Activated gamma-delta T cell treated with anti-CD3 and anti-CD28 coated beads, Interleukin-2, amount 50 U/mL, for 16 hours (primary cell): ENCODE data around the gene FCER2.

Experiments used
- DNase-seq: peaks from one replicate; pipeline ENCODE4 v3.0.0-alpha.2; 2020; ENCODE audit warnings: low read depth

The FCER2 gene

DNA sequence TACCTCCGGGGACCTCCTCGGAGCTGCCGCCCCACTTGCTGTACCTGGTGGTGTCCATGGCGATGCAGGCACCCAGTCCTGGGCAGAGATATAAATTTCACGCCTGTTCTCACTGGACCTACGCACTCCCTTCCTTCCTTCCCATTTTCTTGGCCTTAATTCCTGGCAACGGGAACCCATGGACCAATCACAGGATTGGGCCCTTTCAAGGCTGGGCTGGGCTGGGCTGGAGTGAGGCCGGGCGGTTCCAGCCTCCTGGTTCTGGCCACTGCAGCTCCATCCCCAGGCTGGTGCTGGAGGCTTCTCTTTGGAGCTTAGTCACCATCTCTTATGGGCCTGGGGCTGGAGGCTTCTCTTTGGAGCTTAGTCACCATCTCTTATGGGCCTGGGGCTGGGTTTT lies 30.1 kb upstream of the FCER2 start, which contains the start of gene CLEC4G:
TSS of gene CLEC4G (minus strand) at position 66 of the 400 bp plus-strand sequence. CDS start at position 58, 8 bp downstream.
- DNase-seq = no peak

- no peak for DNase-seq
Measured at GRCh38 chr19:7731615-7732014, 29.7 kb upstream of the FCER2 start.

- no peak for DNase-seq
Measured at GRCh38 chr19:7731218-7731595, 29.3 kb upstream of the FCER2 start.

DNA sequence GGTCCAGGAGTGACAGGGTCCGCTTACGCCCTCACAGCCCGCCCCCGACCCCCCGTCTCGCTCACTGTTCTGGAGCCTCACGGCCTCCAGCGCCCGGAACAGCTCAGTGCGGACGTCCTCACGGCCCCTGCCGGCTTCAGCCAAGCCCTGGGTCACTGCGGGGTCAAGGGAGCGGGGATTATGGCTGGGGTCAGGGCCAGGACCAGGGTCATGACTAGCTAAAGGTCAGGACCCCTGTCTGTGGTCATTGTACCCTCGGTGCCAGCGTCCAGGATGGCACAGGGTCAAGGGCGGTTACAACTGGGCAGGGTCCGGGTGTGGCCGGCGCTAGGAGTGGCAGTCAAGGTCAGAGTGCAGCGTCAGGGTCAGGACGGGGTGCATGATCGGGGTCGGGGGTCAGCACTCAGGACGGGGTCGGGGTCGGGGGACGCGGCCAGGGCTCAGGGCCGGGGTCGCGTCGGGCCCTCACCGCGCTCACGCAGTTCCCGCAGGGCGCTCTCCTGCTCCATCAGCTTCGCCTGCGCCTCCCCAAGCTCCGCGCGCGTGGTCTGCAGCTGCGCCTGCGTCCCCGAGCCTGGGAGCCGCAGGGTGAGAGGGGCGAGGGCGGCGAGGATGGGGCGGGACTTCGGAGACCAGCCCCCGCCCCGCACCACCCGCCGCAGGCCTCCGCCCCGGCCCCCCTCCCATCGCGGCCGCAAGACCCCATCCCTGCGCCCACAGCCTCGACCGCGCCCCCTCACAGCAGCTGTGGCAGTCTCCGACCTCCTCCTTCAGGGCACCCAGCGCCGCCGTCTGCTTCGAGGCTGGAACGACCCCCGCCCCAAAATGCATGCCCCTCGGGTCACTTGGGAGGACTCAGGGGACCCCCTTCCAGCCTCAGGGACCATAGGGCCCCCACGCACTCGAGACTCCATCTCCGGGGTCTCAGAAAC lies 28.6 kb upstream of the FCER2 start:
- no peak for DNase-seq

- DNase-seq = no peak
Measured at GRCh38 chr19:7729831-7730285, 27.9 kb upstream of the FCER2 start.

- DNase-seq = no peak
Measured at GRCh38 chr19:7729211-7729610, 27.3 kb upstream of the FCER2 start.

DNA sequence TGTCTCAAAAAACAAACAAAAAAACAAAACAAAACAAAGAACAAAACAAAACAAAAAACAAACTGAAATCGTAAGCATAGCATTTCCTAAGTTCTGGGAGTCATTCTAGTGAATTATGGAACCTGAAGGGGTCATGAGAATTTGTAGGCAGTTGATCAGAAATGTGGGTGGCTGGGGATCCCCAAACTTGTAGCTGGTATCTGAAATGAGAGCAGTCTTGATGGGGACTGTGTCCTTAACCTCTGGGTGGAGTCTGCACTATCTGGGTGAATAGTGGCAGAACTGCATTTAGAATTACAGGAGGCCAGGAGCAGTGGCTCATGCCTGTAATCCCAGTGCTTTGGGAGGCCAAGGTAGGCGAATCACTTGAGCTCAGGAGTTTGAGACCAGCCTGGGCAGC lies 23.9 kb upstream of the FCER2 start:
- DNase-seq = no peak

- no peak for DNase-seq
Measured at GRCh38 chr19:7722231-7722651, 20.3 kb upstream of the FCER2 start.

DNA sequence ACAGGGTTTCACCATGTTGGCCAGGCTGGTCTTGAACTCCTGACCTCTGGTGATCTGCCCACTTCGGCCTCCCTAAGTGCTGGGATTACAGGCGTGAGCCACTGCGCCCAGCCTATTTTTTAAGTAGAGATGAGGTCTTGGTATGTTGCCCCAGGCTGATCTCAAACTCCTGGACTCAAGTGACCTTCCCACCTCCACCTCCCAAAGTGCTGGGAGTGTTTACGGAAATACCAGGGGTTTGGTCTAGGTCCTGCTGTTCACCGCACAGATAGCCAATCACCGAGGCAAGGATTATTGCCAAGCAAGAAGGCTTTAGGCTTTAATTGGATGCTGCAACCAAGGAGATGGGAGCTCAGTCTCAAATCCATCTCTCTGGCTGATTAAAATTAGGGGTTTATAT lies 18.4 kb upstream of the FCER2 start:
- DNase-seq = no peak

DNA sequence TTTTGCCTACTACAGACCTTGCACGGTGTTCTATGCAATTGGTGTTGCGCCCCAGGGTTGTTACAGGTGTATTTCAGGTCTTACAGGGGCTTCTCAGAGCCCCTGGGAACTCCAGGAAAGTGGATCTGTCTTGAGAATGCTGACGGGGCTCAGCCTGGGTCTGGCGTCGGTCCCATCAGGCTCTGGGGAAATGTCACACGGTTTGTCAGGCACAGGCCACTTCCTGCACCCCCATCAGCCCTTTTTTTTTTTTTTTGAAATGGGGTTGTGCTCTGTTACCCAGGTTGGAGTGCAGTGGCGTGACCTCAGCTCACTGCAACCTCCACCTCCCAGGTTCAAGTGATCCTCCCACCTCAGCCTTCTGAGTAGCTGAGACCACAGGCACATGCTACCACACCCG lies 16.7 kb upstream of the FCER2 start:
- DNase-seq = no peak

GRCh38 chr19:7716762-7717161 lies 14.8 kb upstream of the FCER2 start:
- DNase-seq = no peak

GRCh38 chr19:7715671-7716070 lies 13.7 kb upstream of the FCER2 start:
- no peak for DNase-seq

- no peak for DNase-seq
Measured at GRCh38 chr19:7710616-7711015, 8.7 kb upstream of the FCER2 start.

DNA sequence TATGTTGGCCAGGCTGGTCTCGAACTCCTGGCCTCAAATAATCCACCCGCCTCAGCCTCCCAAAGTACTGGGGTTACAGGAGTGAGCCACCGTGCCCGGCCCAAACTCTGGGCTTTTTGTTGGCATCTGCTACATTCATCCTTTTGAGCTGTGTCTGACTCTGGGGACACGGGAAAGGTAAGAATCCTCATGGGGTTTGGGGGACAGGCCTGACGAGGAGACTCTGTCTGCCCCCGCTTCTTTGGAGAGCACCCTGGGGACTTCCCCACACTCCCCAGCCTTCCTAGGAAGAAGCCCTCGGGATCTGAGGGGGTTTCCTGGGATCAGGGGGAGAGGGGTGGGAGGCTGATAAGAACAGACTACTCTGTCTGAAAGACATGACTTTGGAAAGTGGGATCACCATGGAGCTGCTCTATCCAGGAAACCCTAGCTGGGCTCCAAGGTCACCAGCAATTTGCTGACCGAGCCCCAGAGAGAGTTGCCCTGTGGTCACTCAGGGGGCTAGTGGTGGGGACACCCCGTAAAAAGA lies 8.1 kb upstream of the FCER2 start:
- DNase-seq = no peak

GRCh38 chr19:7706955-7707456 lies 5.1 kb upstream of the FCER2 start:
- DNase-seq = no peak

- DNase-seq = no peak
Measured at GRCh38 chr19:7706188-7706954, 4.4 kb upstream of the FCER2 start.

GRCh38 chr19:7705387-7706187 lies 3.7 kb upstream of the FCER2 start:
- peak; percentile 38 for DNase-seq

- DNase-seq = no peak
Measured at GRCh38 chr19:7704280-7705060, 2.5 kb upstream of the FCER2 start.

DNA sequence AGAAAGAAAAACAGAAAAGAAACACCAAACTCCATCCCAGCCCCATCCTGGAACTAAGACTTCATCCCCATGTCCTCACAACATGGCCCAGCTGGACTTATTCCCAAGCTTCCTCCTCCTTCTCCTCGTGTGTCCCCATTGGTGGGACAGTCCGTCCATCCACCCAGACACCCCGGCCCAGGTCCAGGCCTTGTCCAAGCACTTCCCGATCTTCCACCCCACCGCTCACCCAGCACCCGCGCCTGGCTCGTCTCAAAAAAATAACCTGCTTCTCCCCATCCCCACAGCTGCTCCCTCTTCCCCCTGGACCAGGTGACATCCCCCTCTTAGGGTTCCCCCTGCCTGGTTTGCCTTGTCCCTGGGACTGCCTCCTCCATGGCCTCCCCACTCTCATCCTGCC lies 1.4 kb upstream of the FCER2 start:
- no peak for DNase-seq

GRCh38 chr19:7701049-7701653 lies 780 bp downstream of the FCER2 start:
- no peak for DNase-seq
